ENCODE data around the gene GPATCH1.

Gene GPATCH1

GRCh38 chr19:33064458-33064791, 16.6 kb upstream of the GPATCH1 start:
- peak; percentile 13 to 19 for DNase-seq

GRCh38 chr19:33064792-33065550, 16.0 kb upstream of the GPATCH1 start, which contains the start of gene RHPN2:
Gene RHPN2, minus strand, starts transcription at chr19:33064888. Its CDS starts 36 bp downstream, at chr19:33064852.
- DNase-seq: peak; percentile 36 to 46

- no peak for DNase-seq
Observed at GRCh38 chr19:33066543-33066942, 14.4 kb upstream of the GPATCH1 start.

GRCh38 chr19:33067121-33067520, 13.9 kb upstream of the GPATCH1 start:
- DNase-seq: no peak

GRCh38 chr19:33071887-33072286, 9.1 kb upstream of the GPATCH1 start:
- no peak for DNase-seq

GRCh38 chr19:33075519-33075918, 5.5 kb upstream of the GPATCH1 start:
- no peak for DNase-seq

GRCh38 chr19:33085570-33086128, 4.7 kb downstream of the GPATCH1 start:
- no peak for DNase-seq

GRCh38 chr19:33086955-33087354, 6.0 kb downstream of the GPATCH1 start:
- no peak for DNase-seq

- DNase-seq: no peak
Observed at GRCh38 chr19:33089010-33089409, 8.0 kb downstream of the GPATCH1 start.

GRCh38 chr19:33090179-33090578, 9.2 kb downstream of the GPATCH1 start:
- DNase-seq: no peak

- no peak for DNase-seq
Observed at GRCh38 chr19:33093420-33094210, 12.6 kb downstream of the GPATCH1 start.

GRCh38 chr19:33094436-33095067, 13.6 kb downstream of the GPATCH1 start:
- DNase-seq: no peak

- no peak for DNase-seq
Observed at GRCh38 chr19:33096005-33096404, 15.0 kb downstream of the GPATCH1 start.

- no peak for DNase-seq
Observed at GRCh38 chr19:33098055-33098534, 17.1 kb downstream of the GPATCH1 start.

GRCh38 chr19:33100894-33101644, 20.1 kb downstream of the GPATCH1 start:
- no peak for DNase-seq

GRCh38 chr19:33102893-33103292, 21.9 kb downstream of the GPATCH1 start:
- no peak for DNase-seq

GRCh38 chr19:33108161-33108560, 27.2 kb downstream of the GPATCH1 start:
- DNase-seq: no peak

- no peak for DNase-seq
Observed at GRCh38 chr19:33110137-33110910, 29.3 kb downstream of the GPATCH1 start.

GRCh38 chr19:33111587-33111986, 30.6 kb downstream of the GPATCH1 start:
- no peak for DNase-seq

- no peak for DNase-seq
Observed at GRCh38 chr19:33114312-33114711, 33.3 kb downstream of the GPATCH1 start.

- DNase-seq: no peak
Observed at GRCh38 chr19:33117501-33117900, 36.5 kb downstream of the GPATCH1 start.

GRCh38 chr19:33118643-33119042, 37.7 kb downstream of the GPATCH1 start:
- no peak for DNase-seq
